Neural cell (in vitro differentiated cells): Measurements from ENCODE around the gene LRGUK. TPM values are rescaled to one million over a fixed set of nuclear protein-coding genes. Genes with fewer than 3 reads are reported as not detected.

Experiments
- H2AFZ ChIP-seq: fragments of 200-600, 300-800 bp; sonication (generic), shearing (Covaris generic); 2 replicates; pipeline ENCODE4 v1.6.0; 2014; ENCODE audit warnings: low read depth, mild to moderate bottlenecking, antibody characterized with exemption, low read length, moderate library complexity
- H3F3A ChIP-seq: fragments of 200-600 bp; shearing (Covaris generic); 2 replicates; pipeline ENCODE4 v1.6.1; 2016; ENCODE audit warnings: mild to moderate bottlenecking, moderate library complexity, mixed read lengths, antibody characterized with exemption, low read length; ENCODE audit not compliant: insufficient read depth, poor library complexity, severe bottlenecking
- H3K27ac ChIP-seq: fragments of 200-600, 300-800 bp; sonication (generic), shearing (Covaris generic); 2 replicates; pipeline ENCODE4 v1.5.1; 2014; ENCODE audit warnings: mild to moderate bottlenecking, low read length, moderate library complexity
- H3K27me3 ChIP-seq: fragments of 300-800, 200-600 bp; sonication (generic), shearing (Covaris generic); 2 replicates; pipeline ENCODE4 v1.6.0; 2014; ENCODE audit warnings: mild to moderate bottlenecking, low read depth, low read length, moderate library complexity; ENCODE audit not compliant: insufficient read depth
- H3K36me3 ChIP-seq: fragments of 300-800, 200-600 bp; sonication (generic), shearing (Covaris generic); 2 replicates; pipeline ENCODE4 v1.5.1; 2014; ENCODE audit warnings: mild to moderate bottlenecking, antibody characterized with exemption, low read length, moderate library complexity; ENCODE audit not compliant: insufficient read depth
- H3K4me2 ChIP-seq: fragments of 300-800, 200-600 bp; sonication (generic), shearing (Covaris generic); 2 replicates; pipeline ENCODE4 v1.6.0; 2014; ENCODE audit warnings: mild to moderate bottlenecking, low read length
- H3K4me3 ChIP-seq: fragments of 300-800, 200-600 bp; sonication (generic), shearing (Covaris generic); 2 replicates; pipeline ENCODE4 v1.5.1; 2014; ENCODE audit warnings: mild to moderate bottlenecking, low read length, moderate library complexity
- H3K79me2 ChIP-seq: fragments of 200-600 bp; shearing (Covaris generic); replicated peaks from 2 replicates; pipeline ENCODE4 v1.6.0; 2014; ENCODE audit warnings: mild to moderate bottlenecking, low read length, moderate library complexity; ENCODE audit not compliant: insufficient read depth
- H3K9ac ChIP-seq: fragments of 300-800, 200-600 bp; sonication (generic), shearing (Covaris generic); 2 replicates; pipeline ENCODE4 v1.6.1; 2016; ENCODE audit warnings: mild to moderate bottlenecking, low read length, mixed read lengths
- H3K9me2 ChIP-seq: fragments of 200-600 bp; shearing (Covaris generic); 2 replicates; pipeline ENCODE4 v1.6.1; 2016; ENCODE audit warnings: mild to moderate bottlenecking, low read length, mixed read lengths; ENCODE audit not compliant: insufficient read depth
- H3K9me3 ChIP-seq: fragments of 200-600, 300-800 bp; sonication (generic), shearing (Covaris generic); 2 replicates; pipeline ENCODE4 v1.6.1; 2016; ENCODE audit warnings: mild to moderate bottlenecking, mixed run types, low read length, moderate library complexity, mixed read lengths
- H4K20me1 ChIP-seq: fragments of 200-600 bp; shearing (Covaris generic); 2 replicates; pipeline ENCODE4 v1.6.1; 2016; ENCODE audit warnings: mild to moderate bottlenecking, mixed run types; ENCODE audit not compliant: insufficient read depth
- CTCF ChIP-seq: fragments of 450-650 bp; IDR thresholded peaks from 2 replicates; pipeline ENCODE4 v1.5.1; 2014; ENCODE audit warnings: antibody characterized with exemption, mild to moderate bottlenecking, moderate library complexity; ENCODE audit not compliant: poor library complexity, severe bottlenecking
- EP300 ChIP-seq: fragments of 450-650 bp; conservative IDR thresholded peaks from 2 replicates; pipeline ENCODE4 v1.6.1; 2014; ENCODE audit warnings: antibody characterized with exemption, mild to moderate bottlenecking, moderate library complexity; ENCODE audit not compliant: poor library complexity, severe bottlenecking
- EZH2 ChIP-seq: fragments of 200-600, 300-800 bp; shearing (Covaris generic), sonication (generic); IDR thresholded peaks from 2 replicates; pipeline ENCODE4 v1.6.1; 2014; ENCODE audit warnings: antibody characterized with exemption, low read length, borderline replicate concordance, mild to moderate bottlenecking; ENCODE audit not compliant: insufficient read depth, poor library complexity, severe bottlenecking
- MXI1 ChIP-seq: fragments of 450-650 bp; conservative IDR thresholded peaks from 2 replicates; pipeline ENCODE4 v1.6.1; 2014; ENCODE audit warnings: antibody characterized with exemption, mild to moderate bottlenecking; ENCODE audit not compliant: poor library complexity, severe bottlenecking
- POLR2AphosphoS5 ChIP-seq: IDR thresholded peaks from 2 replicates; pipeline ENCODE4 v1.6.1; 2012
- RAD21 ChIP-seq: fragments of 450-650 bp; conservative IDR thresholded peaks from 2 replicates; pipeline ENCODE4 v1.6.1; 2014; ENCODE audit warnings: antibody characterized with exemption, mild to moderate bottlenecking, moderate library complexity
- REST ChIP-seq: IDR thresholded peaks from 2 replicates; pipeline ENCODE4 v1.6.1; 2012; ENCODE audit warnings: borderline replicate concordance
- SMC3 ChIP-seq: fragments of 450-650 bp; conservative IDR thresholded peaks from 2 replicates; pipeline ENCODE4 v1.6.1; 2014; ENCODE audit warnings: antibody characterized with exemption, mild to moderate bottlenecking, moderate library complexity; ENCODE audit not compliant: poor library complexity
- TAF1 ChIP-seq: IDR thresholded peaks from 2 replicates; pipeline ENCODE4 v1.6.1; 2012; ENCODE audit warnings: low read depth
- polyA plus RNA-seq: library from polyadenylated mRNA; depleted of rRNA; stranded (reverse); fragments of >200 nt; gene quantifications from 2 replicates; pipeline ENCODE4 v1.2.3, GENCODE V29; 2014

Gene LRGUK
- polyA plus RNA-seq, 1 donor from 2014 or later = 4.9 TPM

- H3K4me3 ChIP-seq = no peak overlapping the region
- no peak overlapping the region for H3K27ac ChIP-seq
- no peak overlapping the region for H3K4me2 ChIP-seq
- TF ChIP-seq EZH2 (no peak), SMC3 (no peak), TAF1 (no peak)
- H2AFZ ChIP-seq = no peak overlapping the region
- no peaks in the 10 kb centered on the region for H3K9me3 ChIP-seq
- no peaks in the 10 kb centered on the region for H3K9me2 ChIP-seq
- no peaks in the 10 kb centered on the region for H4K20me1 ChIP-seq
- no peaks in the 10 kb centered on the region for H3F3A ChIP-seq
- H3K36me3 ChIP-seq = peaks cover 4% of the 10 kb centered on the region
- H3K79me2 ChIP-seq = no peaks in the 10 kb centered on the region
- no peak overlapping the region for H3K9ac ChIP-seq
- H3K27me3 ChIP-seq = no peaks in the 10 kb centered on the region
Measured at GRCh38 chr7:134302120-134302519, 175.0 kb downstream of the LRGUK start.

GRCh38 chr7:134307320-134307719, 180.2 kb downstream of the LRGUK start:
- Histone ChIP-seq H3F3A (no peaks in the 10 kb centered on the region), H3K9ac (no peak overlapping the region), H3K27me3 (no peaks in the 10 kb centered on the region), H4K20me1 (no peaks in the 10 kb centered on the region), H3K79me2 (no peaks in the 10 kb centered on the region), H3K36me3 (peaks cover 4% of the 10 kb centered on the region), H3K9me3 (no peaks in the 10 kb centered on the region), H3K27ac (no peak overlapping the region), H2AFZ (no peak overlapping the region), H3K9me2 (no peaks in the 10 kb centered on the region), H3K4me2 (no peak overlapping the region), H3K4me3 (no peak overlapping the region)
- TF ChIP-seq POLR2AphosphoS5 (no peak), RAD21 (no peak), EP300 (no peak), REST (no peak), EZH2 (no peak), CTCF (no peak), TAF1 (no peak), SMC3 (no peak), MXI1 (no peak)

GRCh38 chr7:134308548-134308947, 181.4 kb downstream of the LRGUK start:
- Histone ChIP-seq H3K4me3 (no peak overlapping the region), H3F3A (no peaks in the 10 kb centered on the region), H3K79me2 (no peaks in the 10 kb centered on the region), H3K9ac (no peak overlapping the region), H4K20me1 (no peaks in the 10 kb centered on the region), H3K4me2 (no peak overlapping the region), H2AFZ (no peak overlapping the region), H3K27me3 (no peaks in the 10 kb centered on the region), H3K9me3 (no peaks in the 10 kb centered on the region), H3K36me3 (peaks cover 4% of the 10 kb centered on the region), H3K27ac (no peak overlapping the region), H3K9me2 (no peaks in the 10 kb centered on the region)
- TF ChIP-seq CTCF = no peak
- no peak for TF ChIP-seq REST
- no peak for TF ChIP-seq EZH2
- TF ChIP-seq RAD21 = no peak
- no peak for TF ChIP-seq SMC3
- no peak for TF ChIP-seq POLR2AphosphoS5
- TF ChIP-seq EP300 = no peak
- TF ChIP-seq MXI1 = no peak
